ENCODE results near the gene ZW10. TPM values are rescaled to one million over a fixed set of nuclear protein-coding genes. Genes with fewer than 3 reads are reported as not detected.

Gene ZW10
- polyA plus RNA-seq, 1 donor from 2014 or later = 20.8 TPM

- Histone ChIP-seq H3K36me3 (ENCODE audit: insufficient read depth, low read length) (peaks cover 5% of the 10 kb centered on the region), H3K27ac (ENCODE audit: low read length) (no peak overlapping the region), H3K27me3 (ENCODE audit: insufficient read depth, low read depth, low read length) (no peaks in the 10 kb centered on the region), H2AFZ (ENCODE audit: low read depth, low read length) (no peak overlapping the region), H3K9me2 (ENCODE audit: insufficient read depth, low read length) (no peaks in the 10 kb centered on the region), H3K4me3 (ENCODE audit: low read length) (no peak overlapping the region), H3K9me3 (ENCODE audit: low read length) (no peaks in the 10 kb centered on the region), H3K79me2 (replicated peaks; ENCODE audit: insufficient read depth, low read length) (no peaks in the 10 kb centered on the region), H3F3A (ENCODE audit: insufficient read depth, low read length, poor library complexity, severe bottlenecking) (no peaks in the 10 kb centered on the region), H3K4me2 (ENCODE audit: low read length) (no peak overlapping the region), H3K9ac (ENCODE audit: low read length) (no peak overlapping the region), H4K20me1 (ENCODE audit: insufficient read depth) (no peaks in the 10 kb centered on the region)
- TF ChIP-seq POLR2AphosphoS5 (IDR thresholded peaks at IDR 0.05) (no peak), TAF1 (IDR thresholded peaks at IDR 0.05; ENCODE audit: low read depth) (no peak), RAD21 (conservative IDR thresholded peaks at IDR 0.05) (no peak), EP300 (conservative IDR thresholded peaks at IDR 0.05; ENCODE audit: poor library complexity, severe bottlenecking) (no peak), EZH2 (IDR thresholded peaks at IDR 0.05; ENCODE audit: borderline replicate concordance, insufficient read depth, low read length, poor library complexity, severe bottlenecking) (no peak), MXI1 (conservative IDR thresholded peaks at IDR 0.05; ENCODE audit: poor library complexity, severe bottlenecking) (no peak), SMC3 (conservative IDR thresholded peaks at IDR 0.05; ENCODE audit: poor library complexity) (no peak)
- TF ChIP-seq, protein P1, sequence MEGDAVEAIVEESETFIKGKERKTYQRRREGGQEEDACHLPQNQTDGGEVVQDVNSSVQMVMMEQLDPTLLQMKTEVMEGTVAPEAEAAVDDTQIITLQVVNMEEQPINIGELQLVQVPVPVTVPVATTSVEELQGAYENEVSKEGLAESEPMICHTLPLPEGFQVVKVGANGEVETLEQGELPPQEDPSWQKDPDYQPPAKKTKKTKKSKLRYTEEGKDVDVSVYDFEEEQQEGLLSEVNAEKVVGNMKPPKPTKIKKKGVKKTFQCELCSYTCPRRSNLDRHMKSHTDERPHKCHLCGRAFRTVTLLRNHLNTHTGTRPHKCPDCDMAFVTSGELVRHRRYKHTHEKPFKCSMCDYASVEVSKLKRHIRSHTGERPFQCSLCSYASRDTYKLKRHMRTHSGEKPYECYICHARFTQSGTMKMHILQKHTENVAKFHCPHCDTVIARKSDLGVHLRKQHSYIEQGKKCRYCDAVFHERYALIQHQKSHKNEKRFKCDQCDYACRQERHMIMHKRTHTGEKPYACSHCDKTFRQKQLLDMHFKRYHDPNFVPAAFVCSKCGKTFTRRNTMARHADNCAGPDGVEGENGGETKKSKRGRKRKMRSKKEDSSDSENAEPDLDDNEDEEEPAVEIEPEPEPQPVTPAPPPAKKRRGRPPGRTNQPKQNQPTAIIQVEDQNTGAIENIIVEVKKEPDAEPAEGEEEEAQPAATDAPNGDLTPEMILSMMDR (IDR thresholded peaks at IDR 0.05; ENCODE audit: poor library complexity, severe bottlenecking) = no peak
- TF ChIP-seq, protein P2, sequence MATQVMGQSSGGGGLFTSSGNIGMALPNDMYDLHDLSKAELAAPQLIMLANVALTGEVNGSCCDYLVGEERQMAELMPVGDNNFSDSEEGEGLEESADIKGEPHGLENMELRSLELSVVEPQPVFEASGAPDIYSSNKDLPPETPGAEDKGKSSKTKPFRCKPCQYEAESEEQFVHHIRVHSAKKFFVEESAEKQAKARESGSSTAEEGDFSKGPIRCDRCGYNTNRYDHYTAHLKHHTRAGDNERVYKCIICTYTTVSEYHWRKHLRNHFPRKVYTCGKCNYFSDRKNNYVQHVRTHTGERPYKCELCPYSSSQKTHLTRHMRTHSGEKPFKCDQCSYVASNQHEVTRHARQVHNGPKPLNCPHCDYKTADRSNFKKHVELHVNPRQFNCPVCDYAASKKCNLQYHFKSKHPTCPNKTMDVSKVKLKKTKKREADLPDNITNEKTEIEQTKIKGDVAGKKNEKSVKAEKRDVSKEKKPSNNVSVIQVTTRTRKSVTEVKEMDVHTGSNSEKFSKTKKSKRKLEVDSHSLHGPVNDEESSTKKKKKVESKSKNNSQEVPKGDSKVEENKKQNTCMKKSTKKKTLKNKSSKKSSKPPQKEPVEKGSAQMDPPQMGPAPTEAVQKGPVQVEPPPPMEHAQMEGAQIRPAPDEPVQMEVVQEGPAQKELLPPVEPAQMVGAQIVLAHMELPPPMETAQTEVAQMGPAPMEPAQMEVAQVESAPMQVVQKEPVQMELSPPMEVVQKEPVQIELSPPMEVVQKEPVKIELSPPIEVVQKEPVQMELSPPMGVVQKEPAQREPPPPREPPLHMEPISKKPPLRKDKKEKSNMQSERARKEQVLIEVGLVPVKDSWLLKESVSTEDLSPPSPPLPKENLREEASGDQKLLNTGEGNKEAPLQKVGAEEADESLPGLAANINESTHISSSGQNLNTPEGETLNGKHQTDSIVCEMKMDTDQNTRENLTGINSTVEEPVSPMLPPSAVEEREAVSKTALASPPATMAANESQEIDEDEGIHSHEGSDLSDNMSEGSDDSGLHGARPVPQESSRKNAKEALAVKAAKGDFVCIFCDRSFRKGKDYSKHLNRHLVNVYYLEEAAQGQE (IDR thresholded peaks at IDR 0.05; ENCODE audit: borderline replicate concordance) = no peak
These were observed 37.2 kb downstream of the ZW10 start for GRCh38 chr11:113736323-113736722.

DNA sequence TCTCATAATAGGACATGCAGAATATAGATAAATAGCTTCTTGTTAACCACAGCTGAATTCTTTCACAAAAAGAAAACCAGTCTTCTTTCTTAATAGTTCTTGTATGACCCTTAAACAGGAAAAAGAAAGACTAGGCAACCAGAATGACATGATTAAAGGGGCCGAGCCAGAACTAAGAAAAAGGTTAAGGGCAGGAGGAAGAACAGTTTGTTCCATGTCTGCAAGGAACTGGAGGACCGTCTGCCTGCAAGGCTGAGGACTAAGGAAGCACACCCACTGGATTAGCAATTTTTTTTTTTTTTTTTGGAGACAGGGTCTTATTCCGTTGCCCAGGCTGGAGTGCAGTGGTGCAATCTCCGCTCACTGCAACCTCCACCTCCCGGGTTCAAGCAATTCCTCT is 41.4 kb downstream of the ZW10 start:
- H3K27me3 ChIP-seq (ENCODE audit: insufficient read depth, low read depth, low read length) = no peaks in the 10 kb centered on the region
- H3K79me2 ChIP-seq (replicated peaks; ENCODE audit: insufficient read depth, low read length) = no peaks in the 10 kb centered on the region
- no peaks in the 10 kb centered on the region for H3K9me3 ChIP-seq (ENCODE audit: low read length)
- no peak overlapping the region for H3K27ac ChIP-seq (ENCODE audit: low read length)
- peaks cover 3% of the 10 kb centered on the region for H3K36me3 ChIP-seq (ENCODE audit: insufficient read depth, low read length)
- no peak overlapping the region for H2AFZ ChIP-seq (ENCODE audit: low read depth, low read length)
- TF ChIP-seq EP300 (conservative IDR thresholded peaks at IDR 0.05; ENCODE audit: poor library complexity, severe bottlenecking) = no peak
- TF ChIP-seq, protein P2 (IDR thresholded peaks at IDR 0.05; ENCODE audit: borderline replicate concordance) = no peak
- TF ChIP-seq RAD21 (conservative IDR thresholded peaks at IDR 0.05) = no peak
- no peak for TF ChIP-seq SMC3 (conservative IDR thresholded peaks at IDR 0.05; ENCODE audit: poor library complexity)
- TF ChIP-seq MXI1 (conservative IDR thresholded peaks at IDR 0.05; ENCODE audit: poor library complexity, severe bottlenecking) = no peak
- TF ChIP-seq EZH2 (IDR thresholded peaks at IDR 0.05; ENCODE audit: borderline replicate concordance, insufficient read depth, low read length, poor library complexity, severe bottlenecking) = no peak
- TF ChIP-seq POLR2AphosphoS5 (IDR thresholded peaks at IDR 0.05) = no peak
- TF ChIP-seq, protein P1 (IDR thresholded peaks at IDR 0.05; ENCODE audit: poor library complexity, severe bottlenecking) = no peak
- TF ChIP-seq TAF1 (IDR thresholded peaks at IDR 0.05; ENCODE audit: low read depth) = no peak
- H3K9ac ChIP-seq (ENCODE audit: low read length) = no peak overlapping the region
- no peaks in the 10 kb centered on the region for H3K9me2 ChIP-seq (ENCODE audit: insufficient read depth, low read length)
- H4K20me1 ChIP-seq (ENCODE audit: insufficient read depth) = no peaks in the 10 kb centered on the region
- H3K4me3 ChIP-seq (ENCODE audit: low read length) = no peak overlapping the region
- H3K4me2 ChIP-seq (ENCODE audit: low read length) = no peak overlapping the region
- H3F3A ChIP-seq (ENCODE audit: insufficient read depth, low read length, poor library complexity, severe bottlenecking) = no peaks in the 10 kb centered on the region
